Spleen (tissue), 11 donors: Measurements from ENCODE around the gene GALR2. TPM values are rescaled to one million over a fixed set of nuclear protein-coding genes. Genes with fewer than 3 reads are reported as not detected.

Experiments used
- DNase-seq: peaks from one replicate; pipeline ENCODE4 v3.0.0-alpha.2; 2020
- H3K27ac ChIP-seq, 8 donors: fragments of 200-600 bp; sonication (generic) in 7 of 8; 1 replicate in 4 of 8; 2 replicates in 4 of 8; pipeline versions ENCODE4 v1.5.0 to v1.8.0; 2016 to 2021; ENCODE audit warnings: inconsistent platforms in 4 of 8, mild to moderate bottlenecking in 4 of 8, moderate library complexity in 1 of 8
- H3K27me3 ChIP-seq, 7 donors: fragments of 200-600 bp; sonication (generic) in 6 of 7; replicated peaks in 1 of 7; 1 replicate in 4 of 7; 2 replicates in 3 of 7; pipeline versions ENCODE4 v1.5.0 to v1.8.0; 2016 to 2021; ENCODE audit warnings: inconsistent platforms in 3 of 7, mild to moderate bottlenecking in 1 of 7
- H3K36me3 ChIP-seq, 6 donors: fragments of 200-600 bp; sonication (generic) in 5 of 6; 1 replicate in 4 of 6; 2 replicates in 2 of 6; pipeline versions ENCODE4 v1.5.0 to v1.8.0; 2016 to 2021; ENCODE audit warnings: inconsistent platforms in 2 of 6
- H3K4me1 ChIP-seq, 6 donors: fragments of 200-600 bp; sonication (generic) in 5 of 6; 1 replicate in 3 of 6; 2 replicates in 3 of 6; pipeline versions ENCODE4 v1.5.0 to v1.8.0; 2016 to 2021; ENCODE audit warnings: inconsistent platforms in 3 of 6
- H3K4me3 ChIP-seq, 8 donors: fragments of 200-600 bp; sonication (generic) in 7 of 8; 1 replicate in 4 of 8; 2 replicates in 4 of 8; pipeline versions ENCODE4 v1.5.0 to v1.8.0; 2016 to 2021; ENCODE audit warnings: inconsistent platforms in 4 of 8, mild to moderate bottlenecking in 4 of 8, moderate library complexity in 2 of 8
- H3K9me3 ChIP-seq, 8 donors: fragments of 200-600 bp; sonication (generic) in 7 of 8; 1 replicate in 4 of 8; 2 replicates in 4 of 8; pipeline versions ENCODE4 v1.5.0 to v1.8.0; 2016 to 2021; ENCODE audit warnings: inconsistent platforms in 4 of 8
- POLR2A ChIP-seq, 3 donors: fragments of 450-650 bp; IDR thresholded peaks; one replicate each; pipeline ENCODE4 v1.5.1; 2017; ENCODE audit warnings: antibody characterized with exemption in 3 of 3, mild to moderate bottlenecking in 1 of 3
- POLR2AphosphoS5 ChIP-seq, 3 donors: sonication (generic); formaldehyde crosslinking; IDR thresholded peaks; one replicate each; pipeline ENCODE4 v1.5.1; 2017; ENCODE audit warnings: antibody characterized with exemption in 3 of 3
- WGBS, 5 donors: extraction: QIAGEN DNeasy Blood & Tissue Kit in 3 of 5; methylation state at CpG; one replicate each; pipeline versions ENCODE4 v1.1.5 to v1.1.7; 2013 to 2018; 5-methylcytosine and 5-hydroxymethylcytosine counted together
- intact Hi-C: fragments of 100-400 bp; cut with DNase I; formaldehyde crosslinking; loops from one replicate; pipeline ENCODE4 v1.15.0; 2023; ENCODE audit warnings: low total_unique reads
- polyA plus RNA-seq, 3 donors: library from polyadenylated mRNA; stranded (reverse); fragments of 200-250 nt; gene quantifications; one replicate each; pipeline ENCODE4 v1.2.1, GENCODE V29; 2013
- total RNA-seq, 7 donors: library from RNA; depleted of rRNA in 3 of 7; stranded (reverse); fragments of >200 nt in 3 of 7; fragmentation: NEBNext Ultra II Directional in 4 of 7; extraction: Animal tissue kit (Norgen Biotek cat#: 25700) in 4 of 7; gene quantifications; one replicate each; pipeline versions ENCODE4 v1.1.0 to v1.2.1, GENCODE V29; 2016 to 2021
- TF ChIP-seq, protein P1 (sequence below), 11 experiments: fragments of 200-600 bp in 7 of 11; fragments of 450-650 bp in 4 of 11; sonication (generic) in 4 of 11; IDR thresholded peaks in 8 of 11; conservative IDR thresholded peaks in 3 of 11; 1 replicate in 7 of 11; 2 replicates in 4 of 11; pipeline versions ENCODE4 v1.4.0 to v1.8.0; 2016 to 2021; ENCODE audit warnings: antibody characterized with exemption in 11 of 11, inconsistent platforms in 4 of 11, mild to moderate bottlenecking in 1 of 11
- donor health status: healthy with polysubstance abuse.
- donor health status: DM: no; HTN: no; CAD: no; lungs with moderate emphysema.
- donor health status: DM: no; HTN: no; CAD: no.
- donor health status: Bipolar disorder and iron deficiency.
- donor health status: healthy.
- donor health status: DM: no; HTN: no; CAD: no.
- donor health status: DM: yes; HTN: yes; CAD: no.

The GALR2 gene
- total and polyA plus RNA-seq, 10 donors = 0.06 to 0.93 (median 0.38) TPM; not detected in 6

GRCh38 chr17:76085066-76085730 is 10.6 kb downstream of the GALR2 start:
- H3K9me3 ChIP-seq = no peaks in the 10 kb centered on the region
- no peak for DNase-seq
- intact Hi-C loops = no loop called here
- TF ChIP-seq POLR2AphosphoS5 (IDR thresholded peaks at IDR 0.05) (no peak), POLR2A (IDR thresholded peaks at IDR 0.05) (no peak)
- TF ChIP-seq, protein P1, sequence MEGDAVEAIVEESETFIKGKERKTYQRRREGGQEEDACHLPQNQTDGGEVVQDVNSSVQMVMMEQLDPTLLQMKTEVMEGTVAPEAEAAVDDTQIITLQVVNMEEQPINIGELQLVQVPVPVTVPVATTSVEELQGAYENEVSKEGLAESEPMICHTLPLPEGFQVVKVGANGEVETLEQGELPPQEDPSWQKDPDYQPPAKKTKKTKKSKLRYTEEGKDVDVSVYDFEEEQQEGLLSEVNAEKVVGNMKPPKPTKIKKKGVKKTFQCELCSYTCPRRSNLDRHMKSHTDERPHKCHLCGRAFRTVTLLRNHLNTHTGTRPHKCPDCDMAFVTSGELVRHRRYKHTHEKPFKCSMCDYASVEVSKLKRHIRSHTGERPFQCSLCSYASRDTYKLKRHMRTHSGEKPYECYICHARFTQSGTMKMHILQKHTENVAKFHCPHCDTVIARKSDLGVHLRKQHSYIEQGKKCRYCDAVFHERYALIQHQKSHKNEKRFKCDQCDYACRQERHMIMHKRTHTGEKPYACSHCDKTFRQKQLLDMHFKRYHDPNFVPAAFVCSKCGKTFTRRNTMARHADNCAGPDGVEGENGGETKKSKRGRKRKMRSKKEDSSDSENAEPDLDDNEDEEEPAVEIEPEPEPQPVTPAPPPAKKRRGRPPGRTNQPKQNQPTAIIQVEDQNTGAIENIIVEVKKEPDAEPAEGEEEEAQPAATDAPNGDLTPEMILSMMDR (IDR thresholded peaks at IDR 0.05 in 8 of 11, conservative IDR thresholded peaks at IDR 0.05 in 3 of 11) = no peak
- no peak overlapping the region for H3K27ac ChIP-seq
- peaks cover 0 to 6% (median under 1%) of the 10 kb centered on the region in 6 donors for H3K4me1 ChIP-seq
- H3K36me3 ChIP-seq = peaks cover 3 to 90% (median 80%) of the 10 kb centered on the region in 6 donors
- H3K27me3 ChIP-seq = peaks cover 0 to 6% (median 0%) of the 10 kb centered on the region in 7 donors
- 85 to 92% (median 86%) methylated on average over 13 to 17 of the region's 17 CpGs for WGBS, 5 donors
- H3K4me3 ChIP-seq = no peak overlapping the region

- 93 to 98% (median 96%) methylated on average over 7 to 13 of the region's 13 CpGs for WGBS, 5 donors
- Histone ChIP-seq H3K4me3 (no peak overlapping the region), H3K36me3 (peaks cover 3 to 96% (median 86%) of the 10 kb centered on the region in 6 donors), H3K27me3 (no peaks in the 10 kb centered on the region), H3K9me3 (no peaks in the 10 kb centered on the region), H3K4me1 (no peaks in the 10 kb centered on the region), H3K27ac (no peak overlapping the region)
- no peak for DNase-seq
- TF ChIP-seq POLR2AphosphoS5 (IDR thresholded peaks at IDR 0.05) (no peak), POLR2A (IDR thresholded peaks at IDR 0.05) (no peak)
- TF ChIP-seq, protein P1 (IDR thresholded peaks at IDR 0.05 in 8 of 11, conservative IDR thresholded peaks at IDR 0.05 in 3 of 11) = no peak
- intact Hi-C loops = no loop called here
These were observed 11.3 kb downstream of the GALR2 start for GRCh38 chr17:76085731-76086366.

DNA sequence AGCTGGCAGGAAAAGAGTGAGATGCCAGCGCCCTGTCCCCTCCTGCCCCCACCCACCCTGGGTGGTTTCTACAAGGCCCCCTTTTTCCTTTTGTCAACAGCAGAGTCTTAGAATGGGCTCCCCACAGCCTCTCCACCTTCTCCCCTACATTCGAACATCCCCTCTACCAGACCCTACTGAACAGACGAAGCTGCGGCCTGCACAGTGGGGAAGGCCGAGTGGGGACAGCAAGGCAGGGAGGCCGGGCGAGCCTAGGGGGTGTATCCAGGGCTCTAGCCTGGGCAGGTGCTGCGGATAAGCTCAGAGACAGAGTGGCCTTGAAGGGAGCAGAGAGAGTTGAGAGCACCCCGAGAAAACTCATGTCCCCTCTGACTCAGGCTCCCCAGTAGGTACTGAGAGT is 11.8 kb downstream of the GALR2 start:
- no peak for DNase-seq
- WGBS, 5 donors = 95 to 100% (median 97%) methylated on average over 9 of the region's 9 CpGs
- TF ChIP-seq POLR2A (IDR thresholded peaks at IDR 0.05) = no peak
- TF ChIP-seq, protein P1 (IDR thresholded peaks at IDR 0.05 in 8 of 11, conservative IDR thresholded peaks at IDR 0.05 in 3 of 11) = no peak
- Histone ChIP-seq H3K9me3 (no peaks in the 10 kb centered on the region), H3K36me3 (peaks cover 3 to 100% (median 90%) of the 10 kb centered on the region in 6 donors), H3K27me3 (no peaks in the 10 kb centered on the region), H3K27ac (no peak overlapping the region), H3K4me3 (no peak overlapping the region), H3K4me1 (peaks cover 0 to 2% (median 0%) of the 10 kb centered on the region in 6 donors)
- intact Hi-C loops = no loop called here

GRCh38 chr17:76087531-76087930 is 12.9 kb downstream of the GALR2 start:
- TF ChIP-seq, protein P1 (IDR thresholded peaks at IDR 0.05 in 8 of 11, conservative IDR thresholded peaks at IDR 0.05 in 3 of 11) = no peak
- TF ChIP-seq POLR2A (IDR thresholded peaks at IDR 0.05) = no peak
- TF ChIP-seq POLR2AphosphoS5 (IDR thresholded peaks at IDR 0.05) = no peak
- no peak overlapping the region for H3K4me3 ChIP-seq
- intact Hi-C loops = no loop called here
- H3K4me1 ChIP-seq = peaks cover 0 to 9% (median 0%) of the 10 kb centered on the region in 6 donors
- H3K27ac ChIP-seq = no peak overlapping the region
- no peak for DNase-seq
- H3K9me3 ChIP-seq = no peaks in the 10 kb centered on the region
- no peaks in the 10 kb centered on the region for H3K27me3 ChIP-seq
- 84 to 96% (median 88%) methylated on average over 8 to 11 of the region's 11 CpGs for WGBS, 5 donors
- peaks cover 3 to 100% (median 95%) of the 10 kb centered on the region in 6 donors for H3K36me3 ChIP-seq
